Measurements from ENCODE around the gene AFF4.

Gene AFF4

GRCh38 chr5:132871459-132872284 lies 91.8 kb downstream of the AFF4 start:
- TF ChIP-seq CTCF (IDR thresholded peaks at IDR 0.05) = no peak
- peaks cover 5 to 7% of the 10 kb centered on the region in 2 experiments for H3K4me1 ChIP-seq (ENCODE audit: control insufficient read depth in 1 of 2, insufficient read depth in 1 of 2, low read depth in 1 of 2, low read length in 1 of 2)
- no peak overlapping the region for H3K4me3 ChIP-seq (ENCODE audit: low read depth in 1 of 2, low read length in 1 of 2)
- no peaks in the 10 kb centered on the region for H3K9me3 ChIP-seq
- peaks cover 31% of the 10 kb centered on the region for H3K36me3 ChIP-seq
- no peaks in the 10 kb centered on the region for H3K27me3 ChIP-seq
- no peak overlapping the region for H3K27ac ChIP-seq

GRCh38 chr5:132870801-132871200 lies 92.6 kb downstream of the AFF4 start:
- Histone ChIP-seq H3K36me3 (peaks cover 24% of the 10 kb centered on the region), H3K27ac (no peak overlapping the region), H3K4me3 (ENCODE audit: low read depth in 1 of 2, low read length in 1 of 2) (no peak overlapping the region), H3K4me1 (ENCODE audit: control insufficient read depth in 1 of 2, insufficient read depth in 1 of 2, low read depth in 1 of 2, low read length in 1 of 2) (peaks cover 9 to 10% of the 10 kb centered on the region in 2 experiments), H3K9me3 (no peaks in the 10 kb centered on the region), H3K27me3 (no peaks in the 10 kb centered on the region)
- no peak for TF ChIP-seq CTCF (IDR thresholded peaks at IDR 0.05)

- Histone ChIP-seq H3K4me1 (ENCODE audit: control insufficient read depth in 1 of 2, insufficient read depth in 1 of 2, low read depth in 1 of 2, low read length in 1 of 2) (peaks cover 13 to 14% of the 10 kb centered on the region in 2 experiments), H3K9me3 (no peaks in the 10 kb centered on the region), H3K4me3 (ENCODE audit: low read depth in 1 of 2, low read length in 1 of 2) (no peak overlapping the region), H3K27me3 (peaks cover 5% of the 10 kb centered on the region), H3K27ac (no peak overlapping the region), H3K36me3 (peaks cover 15% of the 10 kb centered on the region)
- TF ChIP-seq CTCF (IDR thresholded peaks at IDR 0.05) = no peak
Observed at GRCh38 chr5:132868754-132869153, 94.7 kb downstream of the AFF4 start.

- Histone ChIP-seq H3K9me3 (no peaks in the 10 kb centered on the region), H3K27me3 (peaks cover 14% of the 10 kb centered on the region), H3K36me3 (peaks cover 9% of the 10 kb centered on the region), H3K4me3 (ENCODE audit: low read depth in 1 of 2, low read length in 1 of 2) (peak overlapping the region; percentile 77 to 94), H3K27ac (peak overlapping the region; percentile 82), H3K4me1 (ENCODE audit: control insufficient read depth in 1 of 2, insufficient read depth in 1 of 2, low read depth in 1 of 2, low read length in 1 of 2) (peaks cover 13 to 14% of the 10 kb centered on the region in 2 experiments)
- TF ChIP-seq CTCF (IDR thresholded peaks at IDR 0.05) = no peak
Observed at GRCh38 chr5:132867046-132867451, 96.4 kb downstream of the AFF4 start.

GRCh38 chr5:132866342-132867045 lies 96.9 kb downstream of the AFF4 start, which contains the start of the genes GDF9 and UQCRQ:
GDF9 (minus strand) TSS chr5:132866469; CDS start chr5:132864533, 1,936 bp downstream.
UQCRQ (plus strand) TSS chr5:132866642; CDS start chr5:132866882, 240 bp downstream.
- Histone ChIP-seq H3K4me3 (ENCODE audit: low read depth in 1 of 2, low read length in 1 of 2) (peak within 1 kb of the TSS; percentile 77 to 94), H3K9me3 (no peaks in the 10 kb centered on the region), H3K4me1 (ENCODE audit: control insufficient read depth in 1 of 2, insufficient read depth in 1 of 2, low read depth in 1 of 2, low read length in 1 of 2) (peaks cover 13 to 14% of the 10 kb centered on the region in 2 experiments), H3K36me3 (peaks cover 6% of the 10 kb centered on the region), H3K27ac (peak within 1 kb of the TSS; percentile 82), H3K27me3 (peaks cover 20% of the 10 kb centered on the region)
- no peak for TF ChIP-seq CTCF (IDR thresholded peaks at IDR 0.05)

All from neutrophil (primary cell).